CD4-positive, alpha-beta T cell (primary cell): ENCODE data around the gene C3. TPM values are rescaled to one million over a fixed set of nuclear protein-coding genes. Genes with fewer than 3 reads are reported as not detected.

Experiments
- ATAC-seq: fragments of 200-7000 bp; cut with Tn5 transposase; one replicate; pipeline ENCODE4 v1.10.0; 2022; ENCODE audit warnings: mild to moderate bottlenecking; ENCODE audit not compliant: poor library complexity
- CTCF ChIA-PET: fragments of 350-600 bp; sonication (Branson Sonifier 250); formaldehyde crosslinking; loops from one replicate; lab custom pipeline; 2021; ENCODE audit warnings: antibody characterized with exemption, inconsistent platforms; lab: Charles Lee
- POLR2A ChIA-PET: fragments of 350-600 bp; sonication (Branson Sonifier 250); formaldehyde crosslinking; loops from one replicate; lab custom pipeline; 2021; ENCODE audit warnings: antibody characterized with exemption, inconsistent platforms; lab: Charles Lee
- DNase-seq, 14 experiments: peaks; one replicate each; pipeline ENCODE4 v3.0.0-alpha.2; 2013 to 2020; ENCODE audit warnings: mixed read lengths in 2 of 14
- H3K27ac ChIP-seq, 2 donors: one replicate each; pipeline versions ENCODE4 v1.5.1 to v1.7.0; 2013; ENCODE audit warnings: low read length in 2 of 2, low read depth in 1 of 2, mild to moderate bottlenecking in 1 of 2
- H3K27me3 ChIP-seq, 2 experiments: 1 replicate in 1 of 2; 2 replicates in 1 of 2; pipeline versions ENCODE4 v1.6.1 to v1.7.0; 2013; ENCODE audit warnings: low read length in 2 of 2, control low read depth in 1 of 2, mild to moderate bottlenecking in 1 of 2, moderate library complexity in 1 of 2; ENCODE audit not compliant: insufficient read depth in 2 of 2, control insufficient read depth in 1 of 2
- H3K36me3 ChIP-seq: one replicate; pipeline ENCODE4 v1.6.1; 2013; ENCODE audit warnings: low read length, control low read depth; ENCODE audit not compliant: insufficient read depth
- H3K4me1 ChIP-seq: one replicate; pipeline ENCODE4 v1.6.1; 2013; ENCODE audit warnings: low read length, control low read depth; ENCODE audit not compliant: insufficient read depth
- H3K4me3 ChIP-seq: one replicate; pipeline ENCODE4 v1.5.1; 2013; ENCODE audit warnings: mild to moderate bottlenecking, low read length, moderate library complexity
- H3K9me3 ChIP-seq, 2 experiments: 1 replicate in 1 of 2; 2 replicates in 1 of 2; pipeline versions ENCODE4 v1.6.1 to v1.7.0; 2013; ENCODE audit warnings: low read length in 2 of 2, mild to moderate bottlenecking in 2 of 2, control low read depth in 1 of 2, moderate library complexity in 1 of 2; ENCODE audit not compliant: control insufficient read depth in 1 of 2, insufficient read depth in 1 of 2
- H3K27ac Mint-ChIP-seq: one replicate; pipeline ENCODE4 v1.8.0; 2020; ENCODE audit warnings: mixed read lengths
- H3K27me3 Mint-ChIP-seq: one replicate; pipeline ENCODE4 v1.8.0; 2021; ENCODE audit warnings: mixed read lengths
- H3K36me3 Mint-ChIP-seq: one replicate; pipeline ENCODE4 v1.8.0; 2021; ENCODE audit warnings: low read depth, mixed read lengths
- H3K4me1 Mint-ChIP-seq: one replicate; pipeline ENCODE4 v1.8.0; 2021; ENCODE audit warnings: low read depth, mixed read lengths
- H3K4me3 Mint-ChIP-seq: one replicate; pipeline ENCODE4 v1.8.0; 2020; ENCODE audit warnings: mild to moderate bottlenecking, mixed read lengths
- H3K9me3 Mint-ChIP-seq: one replicate; pipeline ENCODE4 v1.8.0; 2020; ENCODE audit warnings: mixed read lengths
- intact Hi-C, 2 experiments: fragments of 100-400 bp; cut with DNase I in 1 of 2; cut with micrococcal nuclease in 1 of 2; formaldehyde crosslinking; loops; one replicate each; pipeline versions ENCODE4 v1.15.1 to v1.9.0; 2023 to 2025; cut with DNase I, micrococcal nuclease
- total RNA-seq, 174 experiments: library from RNA in 2 of 174; stranded (reverse) in 2 of 174; gene quantifications; one replicate each; pipeline ENCODE4 v1.2.3 and lab custom pipeline; 2021 to 2026
- TF ChIP-seq, protein P1 (sequence below): fragments of 200-600 bp; IDR thresholded peaks from one replicate; pipeline ENCODE4 v1.8.0; 2022; ENCODE audit warnings: antibody characterized with exemption, mild to moderate bottlenecking

C3 gene
- total RNA-seq, 2 experiments from 2014 or later, result 0.55 TPM; not detected in 1

DNA sequence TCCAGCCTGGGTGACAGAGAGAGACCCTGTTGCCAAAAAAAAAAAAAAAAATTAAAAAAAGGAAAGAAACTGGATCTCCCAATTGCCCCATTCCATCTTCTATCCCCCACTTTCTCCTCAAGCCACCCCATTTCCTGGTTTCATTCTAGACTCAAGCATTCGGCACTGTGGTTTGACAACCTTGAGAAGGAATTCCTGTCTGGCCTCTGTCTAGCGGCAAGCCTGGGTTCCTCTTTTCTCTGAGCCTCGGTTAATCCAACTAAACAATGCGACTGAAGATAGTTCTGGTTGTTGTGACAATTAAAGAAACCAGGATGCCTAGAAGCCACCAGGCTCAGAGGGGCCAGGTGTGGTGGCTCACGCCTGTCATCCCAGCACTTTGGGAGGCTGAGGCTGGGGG is 3.3 kb upstream of the C3 start:
- H3K9me3 Mint-ChIP-seq, result no peaks in the 10 kb centered on the region
- ChIA-PET CTCF (no interaction called here), POLR2A (no interaction called here)
- H3K36me3 Mint-ChIP-seq, result no peaks in the 10 kb centered on the region
- no peak overlapping the region for H3K4me3 Mint-ChIP-seq
- no peak overlapping the region for H3K27ac ChIP-seq
- no peak overlapping the region for H3K4me3 ChIP-seq
- H3K36me3 ChIP-seq, result no peaks in the 10 kb centered on the region
- no peak for ATAC-seq
- H3K27me3 ChIP-seq, result no peaks in the 10 kb centered on the region
- TF ChIP-seq, protein P1, sequence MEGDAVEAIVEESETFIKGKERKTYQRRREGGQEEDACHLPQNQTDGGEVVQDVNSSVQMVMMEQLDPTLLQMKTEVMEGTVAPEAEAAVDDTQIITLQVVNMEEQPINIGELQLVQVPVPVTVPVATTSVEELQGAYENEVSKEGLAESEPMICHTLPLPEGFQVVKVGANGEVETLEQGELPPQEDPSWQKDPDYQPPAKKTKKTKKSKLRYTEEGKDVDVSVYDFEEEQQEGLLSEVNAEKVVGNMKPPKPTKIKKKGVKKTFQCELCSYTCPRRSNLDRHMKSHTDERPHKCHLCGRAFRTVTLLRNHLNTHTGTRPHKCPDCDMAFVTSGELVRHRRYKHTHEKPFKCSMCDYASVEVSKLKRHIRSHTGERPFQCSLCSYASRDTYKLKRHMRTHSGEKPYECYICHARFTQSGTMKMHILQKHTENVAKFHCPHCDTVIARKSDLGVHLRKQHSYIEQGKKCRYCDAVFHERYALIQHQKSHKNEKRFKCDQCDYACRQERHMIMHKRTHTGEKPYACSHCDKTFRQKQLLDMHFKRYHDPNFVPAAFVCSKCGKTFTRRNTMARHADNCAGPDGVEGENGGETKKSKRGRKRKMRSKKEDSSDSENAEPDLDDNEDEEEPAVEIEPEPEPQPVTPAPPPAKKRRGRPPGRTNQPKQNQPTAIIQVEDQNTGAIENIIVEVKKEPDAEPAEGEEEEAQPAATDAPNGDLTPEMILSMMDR, result no peak
- intact Hi-C loops, result loop anchor here in 1 of 2 experiments (5.0 kb wide), 1 partner anchor 76 kb away; no protein-coding TSS in a partner anchor
- no peaks in the 10 kb centered on the region for H3K27me3 Mint-ChIP-seq
- H3K4me1 ChIP-seq, result peaks cover 16% of the 10 kb centered on the region
- no peak overlapping the region for H3K27ac Mint-ChIP-seq
- no peaks in the 10 kb centered on the region for H3K9me3 ChIP-seq
- peak in 2 of 14 experiments; percentile 30 to 39 for DNase-seq
- H3K4me1 Mint-ChIP-seq, result peaks cover 4% of the 10 kb centered on the region

DNA sequence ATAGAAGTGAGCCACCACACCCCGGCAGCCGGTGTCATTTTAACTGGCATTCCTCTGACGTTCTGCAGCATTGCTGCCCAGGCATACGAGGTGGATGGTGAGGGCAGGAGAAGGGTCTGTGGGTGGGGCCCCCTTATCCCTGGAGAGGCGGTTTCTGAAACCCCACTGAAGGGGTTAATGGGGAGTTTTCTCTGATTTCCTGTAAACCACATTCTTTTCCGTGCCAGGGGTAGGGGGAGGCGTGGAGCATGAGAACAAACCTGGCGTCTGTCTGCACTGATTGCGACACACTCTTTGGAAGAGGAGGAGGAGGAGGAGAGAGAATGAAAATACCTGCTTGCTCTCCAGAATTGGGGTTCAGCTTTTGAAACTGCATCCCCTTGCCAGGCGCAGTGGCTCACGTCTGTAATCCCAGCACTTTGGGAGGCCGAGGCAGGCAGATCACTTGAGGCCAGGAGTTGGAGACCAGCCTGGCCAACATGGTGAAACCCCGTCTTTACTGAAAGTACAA is 2.7 kb upstream of the C3 start:
- no peaks in the 10 kb centered on the region for H3K9me3 Mint-ChIP-seq
- ATAC-seq (no peak), DNase-seq (no peak)
- H3K4me3 ChIP-seq, result no peak overlapping the region
- H3K4me3 Mint-ChIP-seq, result no peak overlapping the region
- H3K4me1 Mint-ChIP-seq, result peaks cover 4% of the 10 kb centered on the region
- H3K36me3 ChIP-seq, result no peaks in the 10 kb centered on the region
- H3K27ac ChIP-seq, result no peak overlapping the region
- intact Hi-C loops, result loop anchor here in 1 of 2 experiments (5.0 kb wide), 1 partner anchor 76 kb away; no protein-coding TSS in a partner anchor
- CTCF ChIA-PET, result no interaction called here
- H3K4me1 ChIP-seq, result peaks cover 14% of the 10 kb centered on the region
- TF ChIP-seq, protein P1, result no peak
- no peaks in the 10 kb centered on the region for H3K27me3 Mint-ChIP-seq
- H3K27ac Mint-ChIP-seq, result no peak overlapping the region
- POLR2A ChIA-PET, result no interaction called here
- H3K36me3 Mint-ChIP-seq, result no peaks in the 10 kb centered on the region
- no peaks in the 10 kb centered on the region for H3K9me3 ChIP-seq
- no peaks in the 10 kb centered on the region for H3K27me3 ChIP-seq

DNA sequence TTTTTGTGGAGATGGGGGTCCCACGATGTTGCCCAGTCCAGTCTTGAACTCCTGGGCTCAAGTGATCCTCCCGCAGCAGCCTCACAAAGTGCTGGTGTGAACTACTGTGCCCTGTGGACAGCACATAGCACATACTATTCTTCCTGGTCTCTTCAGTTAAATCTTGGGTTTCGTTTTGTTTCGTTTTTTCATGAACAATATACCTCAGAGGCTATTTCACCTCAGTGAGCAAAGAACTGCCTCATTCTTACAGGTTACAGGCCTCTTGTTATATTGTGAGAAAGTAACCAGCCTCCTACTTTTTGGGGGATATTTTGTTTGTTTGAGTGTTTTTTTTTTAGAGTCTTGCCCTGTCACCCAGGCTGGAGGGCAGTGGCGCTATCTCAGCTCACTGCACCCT is 1.3 kb upstream of the C3 start:
- Histone ChIP-seq H3K27me3 (no peaks in the 10 kb centered on the region), H3K4me1 (peaks cover 14% of the 10 kb centered on the region), H3K27ac (no peak overlapping the region), H3K4me3 (no peak overlapping the region), H3K9me3 (no peaks in the 10 kb centered on the region), H3K36me3 (no peaks in the 10 kb centered on the region)
- no peak overlapping the region for H3K27ac Mint-ChIP-seq
- H3K9me3 Mint-ChIP-seq, result no peaks in the 10 kb centered on the region
- DNase-seq (no peak), ATAC-seq (no peak)
- H3K4me3 Mint-ChIP-seq, result no peak overlapping the region
- H3K27me3 Mint-ChIP-seq, result peaks cover under 1% of the 10 kb centered on the region
- intact Hi-C loops, result loop anchor here in 1 of 2 experiments (5.0 kb wide), 1 partner anchor 74 kb away; no protein-coding TSS in a partner anchor
- TF ChIP-seq, protein P1, result no peak
- CTCF ChIA-PET, result no interaction called here
- H3K36me3 Mint-ChIP-seq, result no peaks in the 10 kb centered on the region
- POLR2A ChIA-PET, result no interaction called here
- H3K4me1 Mint-ChIP-seq, result peaks cover 5% of the 10 kb centered on the region
